GM23338 (cell line): ENCODE results near the gene KATNAL1. TPM values are rescaled to one million over a fixed set of nuclear protein-coding genes. Genes with fewer than 3 reads are reported as not detected.

Experiments used
- ATAC-seq: fragments of 200-7000 bp; cut with Tn5 transposase; 3 replicates; pipeline ENCODE4 v1.9.1; 2020
- DNase-seq: peaks from one replicate; pipeline ENCODE4 v3.0.0-alpha.2; 2015; ENCODE audit warnings: low spot score
- H2AFZ ChIP-seq: fragments of 200-600 bp; sonication (generic); 2 replicates; pipeline ENCODE4 v1.8.0; 2016; ENCODE audit warnings: antibody characterized with exemption, mild to moderate bottlenecking, moderate library complexity
- H3F3A ChIP-seq: fragments of 200-600 bp; sonication (generic); replicated peaks from 2 replicates; pipeline ENCODE4 v1.8.0; 2017; ENCODE audit warnings: antibody characterized with exemption, mixed run types, low read depth
- H3K27ac ChIP-seq: fragments of 200-600 bp; sonication (generic); 2 replicates; pipeline ENCODE4 v1.6.1; 2016; ENCODE audit warnings: low read depth
- H3K27me3 ChIP-seq: fragments of 200-600 bp; sonication (generic); 2 replicates; pipeline ENCODE4 v1.8.0; 2016; ENCODE audit warnings: mild to moderate bottlenecking, mixed run types, moderate library complexity; ENCODE audit not compliant: insufficient read depth
- H3K36me3 ChIP-seq: fragments of 200-600 bp; sonication (generic); 2 replicates; pipeline ENCODE4 v1.8.0; 2016; ENCODE audit warnings: mild to moderate bottlenecking; ENCODE audit not compliant: insufficient read depth
- H3K4me1 ChIP-seq: fragments of 200-600 bp; sonication (generic); 2 replicates; pipeline ENCODE4 v1.8.0; 2016; ENCODE audit warnings: mild to moderate bottlenecking, moderate library complexity; ENCODE audit not compliant: insufficient read depth
- H3K4me2 ChIP-seq: fragments of 200-600 bp; sonication (generic); 2 replicates; pipeline ENCODE4 v1.7.1; 2017; ENCODE audit warnings: mixed run types
- H3K4me3 ChIP-seq: fragments of 200-600 bp; sonication (generic); 2 replicates; pipeline ENCODE4 v1.6.1; 2016; ENCODE audit warnings: mixed run types
- H3K79me2 ChIP-seq: fragments of 200-600 bp; sonication (generic); replicated peaks from 2 replicates; pipeline ENCODE4 v1.8.0; 2017; ENCODE audit warnings: mild to moderate bottlenecking; ENCODE audit not compliant: insufficient read depth
- H3K9me2 ChIP-seq: fragments of 200-600 bp; sonication (generic); 2 replicates; pipeline ENCODE4 v1.8.0; 2017; ENCODE audit not compliant: insufficient read depth
- H4K20me1 ChIP-seq: fragments of 200-600 bp; sonication (generic); replicated peaks from 2 replicates; pipeline ENCODE4 v1.8.0; 2017; ENCODE audit warnings: mild to moderate bottlenecking; ENCODE audit not compliant: insufficient read depth
- H3K27ac Mint-ChIP-seq: 2 replicates; pipeline ENCODE4 v1.8.0; 2020; ENCODE audit warnings: inconsistent platforms, mild to moderate bottlenecking, moderate library complexity, mixed read lengths
- H3K27me3 Mint-ChIP-seq: 3 replicates; pipeline ENCODE4 v1.8.0; 2022; ENCODE audit warnings: low read depth, mild to moderate bottlenecking, moderate library complexity, mixed read lengths, inconsistent platforms; ENCODE audit not compliant: insufficient read depth, poor library complexity
- H3K36me3 Mint-ChIP-seq: 3 replicates; pipeline ENCODE4 v1.8.0; 2021; ENCODE audit warnings: low read depth, mild to moderate bottlenecking, inconsistent platforms, moderate library complexity, mixed read lengths
- H3K4me1 Mint-ChIP-seq: 3 replicates; pipeline ENCODE4 v1.8.0; 2020; ENCODE audit warnings: mild to moderate bottlenecking, inconsistent platforms, mixed read lengths
- H3K4me3 Mint-ChIP-seq: 3 replicates; pipeline ENCODE4 v1.8.0; 2021; ENCODE audit warnings: moderate library complexity, mild to moderate bottlenecking, inconsistent platforms, mixed read lengths
- H3K9me3 Mint-ChIP-seq: 3 replicates; pipeline ENCODE4 v1.8.0; 2020; ENCODE audit warnings: moderate library complexity, mild to moderate bottlenecking, inconsistent platforms, mixed read lengths
- CREB1 ChIP-seq: fragments of 250-450 bp; sonication (Bioruptor Pico); IDR thresholded peaks from 2 replicates; pipeline ENCODE4 v1.5.0; 2020; ENCODE audit warnings: low read depth, mild to moderate bottlenecking, moderate library complexity
- EZH2 ChIP-seq: fragments of 200-600 bp; sonication (generic); IDR thresholded peaks from one replicate; pipeline ENCODE4 v1.8.0; 2017; ENCODE audit warnings: antibody characterized with exemption, mild to moderate bottlenecking, low read depth; ENCODE audit not compliant: unreplicated experiment
- EZH2phosphoT487 ChIP-seq: fragments of 200-600 bp; sonication (generic); IDR thresholded peaks from one replicate; pipeline ENCODE4 v1.8.1; 2018; ENCODE audit warnings: antibody characterized with exemption; ENCODE audit not compliant: unreplicated experiment
- JUNB ChIP-seq: IDR thresholded peaks from one replicate; pipeline ENCODE4 v1.6.1; 2016; ENCODE audit warnings: antibody characterized with exemption; ENCODE audit not compliant: unreplicated experiment
- NANOG ChIP-seq: IDR thresholded peaks from 2 replicates; pipeline ENCODE4 v1.6.1; 2016; ENCODE audit warnings: antibody characterized with exemption, borderline replicate concordance
- POLR2AphosphoS5 ChIP-seq: IDR thresholded peaks from 2 replicates; pipeline ENCODE4 v1.6.1; 2016; ENCODE audit warnings: antibody characterized with exemption, low read depth
- STAT1 ChIP-seq: IDR thresholded peaks from one replicate; pipeline ENCODE4 v1.6.1; 2016; ENCODE audit warnings: antibody characterized with exemption; ENCODE audit not compliant: unreplicated experiment
- ZNF114 ChIP-seq: fragments of 250-450 bp; sonication (Bioruptor Pico); IDR thresholded peaks from 2 replicates; pipeline ENCODE4 v1.5.0; 2020; ENCODE audit warnings: mild to moderate bottlenecking, moderate library complexity
- ZNF331 ChIP-seq: fragments of 250-450 bp; sonication (Bioruptor Pico); IDR thresholded peaks from 2 replicates; pipeline ENCODE4 v1.5.0; 2020; ENCODE audit warnings: low read depth, mild to moderate bottlenecking, moderate library complexity
- polyA plus RNA-seq: library from polyadenylated mRNA; unstranded; fragments of >200 nt; fragmentation: Nextera tagmentation; extraction: Ambion mirVana; gene quantifications from 2 replicates; pipeline ENCODE4 v1.2.1, GENCODE V29; 2016
- total RNA-seq: library from RNA; depleted of rRNA; stranded (reverse); fragments of >200 nt; shearing (Covaris generic); gene quantifications from 2 replicates; pipeline ENCODE4 v1.2.3, GENCODE V29; 2014
- TF ChIP-seq, protein P1 (sequence below): IDR thresholded peaks from one replicate; pipeline ENCODE4 v1.6.1; 2018; ENCODE audit warnings: antibody characterized with exemption; ENCODE audit not compliant: unreplicated experiment
- TF ChIP-seq, protein P2 (sequence below), 2 experiments: fragments of 200-600 bp in 1 of 2; sonication (generic) in 1 of 2; conservative IDR thresholded peaks; 2 replicates each; pipeline versions ENCODE4 v1.5.1 to v1.6.1; 2016 to 2017; ENCODE audit warnings: antibody characterized with exemption in 2 of 2, low read depth in 2 of 2, mild to moderate bottlenecking in 2 of 2, moderate library complexity in 1 of 2

The KATNAL1 gene
- total and polyA plus RNA-seq, 2 experiments from 2014 or later: 6.1 to 11.5 TPM

DNA sequence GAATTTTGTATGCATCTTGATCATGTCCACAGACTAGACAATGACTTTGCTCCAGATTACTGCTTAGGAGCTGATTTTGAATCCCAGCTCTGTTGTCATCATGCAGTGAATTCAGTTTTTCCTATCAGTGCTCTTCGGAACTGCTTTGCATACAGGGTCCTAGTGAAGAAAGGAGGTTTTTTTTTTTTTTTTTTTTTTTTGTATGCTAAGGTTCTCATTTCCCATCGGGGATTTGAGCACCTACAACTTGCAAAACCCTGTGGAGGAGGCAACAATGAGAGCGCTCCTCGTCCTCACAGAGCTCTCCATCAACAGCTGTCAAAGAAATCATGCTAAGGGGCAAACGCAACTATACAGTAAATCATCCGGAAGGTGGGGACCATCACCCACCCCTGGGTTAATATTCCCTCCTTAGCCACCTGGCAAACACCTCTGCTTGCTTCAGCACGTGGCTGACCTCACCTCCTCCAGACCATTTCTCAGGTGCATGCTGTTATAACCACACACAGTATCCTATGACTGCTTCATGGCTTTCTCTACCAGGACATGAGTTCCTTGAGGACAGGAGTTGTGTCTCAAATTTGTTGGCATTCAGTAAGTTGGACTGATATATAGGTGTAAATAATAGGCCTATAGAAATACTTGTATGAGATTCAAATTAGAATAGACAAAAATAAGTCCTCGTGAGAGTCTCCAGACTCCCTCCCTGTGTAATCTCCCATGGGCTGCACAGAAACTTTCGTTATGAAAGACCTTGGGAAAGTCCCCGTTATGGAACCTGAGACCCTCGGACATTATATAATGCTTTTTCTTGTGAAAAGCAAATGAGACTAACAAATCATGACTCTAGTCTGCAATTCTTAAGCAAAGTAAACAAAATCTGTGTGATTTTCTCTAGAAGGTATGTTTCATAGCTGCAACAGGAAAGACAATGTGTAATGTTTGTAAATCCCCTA lies 113.8 kb downstream of the KATNAL1 start:
- DNase-seq: no peak

DNA sequence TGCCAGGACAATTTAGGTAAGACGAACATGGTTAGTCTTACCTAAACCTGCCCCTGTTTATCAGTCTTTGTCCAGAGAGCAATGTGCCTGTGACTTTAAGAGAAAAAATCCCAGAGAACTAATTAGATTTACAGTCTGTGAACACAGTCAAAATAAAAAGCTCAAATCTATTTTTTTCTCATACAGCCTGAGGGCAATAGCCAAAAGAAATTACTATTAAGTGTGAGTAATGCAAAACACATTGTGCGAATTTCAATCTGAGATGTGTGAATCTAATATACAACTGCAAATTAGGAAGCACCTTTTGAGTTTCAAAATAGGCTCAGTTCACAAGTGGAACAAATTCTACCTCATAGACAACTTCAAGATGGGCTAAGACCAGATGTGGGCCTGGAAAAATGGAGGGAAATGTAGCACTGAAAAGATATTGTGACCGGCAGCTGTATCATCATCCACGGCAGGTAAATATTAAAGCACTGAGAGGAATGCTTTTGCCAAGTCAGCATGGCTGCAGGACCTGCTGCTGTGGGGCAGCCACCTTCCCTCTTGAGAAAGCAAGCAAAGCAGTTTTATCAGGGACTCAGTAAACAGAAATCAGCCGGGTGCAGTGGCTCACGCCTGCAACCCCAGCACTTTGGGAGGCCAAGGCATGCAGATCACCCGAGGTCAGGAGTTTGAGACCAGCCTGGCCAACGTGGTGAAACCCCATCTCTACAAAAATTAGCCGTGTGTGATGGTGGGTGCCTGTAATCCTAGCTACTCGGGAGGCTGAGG lies 114.8 kb downstream of the KATNAL1 start:
- Histone ChIP-seq H4K20me1 (no peaks in the 10 kb centered on the region), H3K27ac (no peak overlapping the region), H3F3A (no peaks in the 10 kb centered on the region), H3K4me2 (no peak overlapping the region), H3K27me3 (no peaks in the 10 kb centered on the region), H3K79me2 (no peaks in the 10 kb centered on the region), H3K4me3 (no peak overlapping the region), H3K9me2 (no peaks in the 10 kb centered on the region), H2AFZ (no peak overlapping the region), H3K4me1 (no peaks in the 10 kb centered on the region; the same call in 1 of the 2 replicates), H3K36me3 (no peaks in the 10 kb centered on the region)
- Mint-ChIP-seq H3K4me1 (peaks cover 35% of the 10 kb centered on the region), H3K27ac (no peak overlapping the region), H3K9me3 (no peaks in the 10 kb centered on the region), H3K36me3 (no peaks in the 10 kb centered on the region), H3K27me3 (no peaks in the 10 kb centered on the region), H3K4me3 (no peak overlapping the region)
- DNase-seq (no peak), ATAC-seq (no peak)
- TF ChIP-seq POLR2AphosphoS5: no peak
- TF ChIP-seq, protein P1, sequence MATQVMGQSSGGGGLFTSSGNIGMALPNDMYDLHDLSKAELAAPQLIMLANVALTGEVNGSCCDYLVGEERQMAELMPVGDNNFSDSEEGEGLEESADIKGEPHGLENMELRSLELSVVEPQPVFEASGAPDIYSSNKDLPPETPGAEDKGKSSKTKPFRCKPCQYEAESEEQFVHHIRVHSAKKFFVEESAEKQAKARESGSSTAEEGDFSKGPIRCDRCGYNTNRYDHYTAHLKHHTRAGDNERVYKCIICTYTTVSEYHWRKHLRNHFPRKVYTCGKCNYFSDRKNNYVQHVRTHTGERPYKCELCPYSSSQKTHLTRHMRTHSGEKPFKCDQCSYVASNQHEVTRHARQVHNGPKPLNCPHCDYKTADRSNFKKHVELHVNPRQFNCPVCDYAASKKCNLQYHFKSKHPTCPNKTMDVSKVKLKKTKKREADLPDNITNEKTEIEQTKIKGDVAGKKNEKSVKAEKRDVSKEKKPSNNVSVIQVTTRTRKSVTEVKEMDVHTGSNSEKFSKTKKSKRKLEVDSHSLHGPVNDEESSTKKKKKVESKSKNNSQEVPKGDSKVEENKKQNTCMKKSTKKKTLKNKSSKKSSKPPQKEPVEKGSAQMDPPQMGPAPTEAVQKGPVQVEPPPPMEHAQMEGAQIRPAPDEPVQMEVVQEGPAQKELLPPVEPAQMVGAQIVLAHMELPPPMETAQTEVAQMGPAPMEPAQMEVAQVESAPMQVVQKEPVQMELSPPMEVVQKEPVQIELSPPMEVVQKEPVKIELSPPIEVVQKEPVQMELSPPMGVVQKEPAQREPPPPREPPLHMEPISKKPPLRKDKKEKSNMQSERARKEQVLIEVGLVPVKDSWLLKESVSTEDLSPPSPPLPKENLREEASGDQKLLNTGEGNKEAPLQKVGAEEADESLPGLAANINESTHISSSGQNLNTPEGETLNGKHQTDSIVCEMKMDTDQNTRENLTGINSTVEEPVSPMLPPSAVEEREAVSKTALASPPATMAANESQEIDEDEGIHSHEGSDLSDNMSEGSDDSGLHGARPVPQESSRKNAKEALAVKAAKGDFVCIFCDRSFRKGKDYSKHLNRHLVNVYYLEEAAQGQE: no peak
- TF ChIP-seq, protein P2, sequence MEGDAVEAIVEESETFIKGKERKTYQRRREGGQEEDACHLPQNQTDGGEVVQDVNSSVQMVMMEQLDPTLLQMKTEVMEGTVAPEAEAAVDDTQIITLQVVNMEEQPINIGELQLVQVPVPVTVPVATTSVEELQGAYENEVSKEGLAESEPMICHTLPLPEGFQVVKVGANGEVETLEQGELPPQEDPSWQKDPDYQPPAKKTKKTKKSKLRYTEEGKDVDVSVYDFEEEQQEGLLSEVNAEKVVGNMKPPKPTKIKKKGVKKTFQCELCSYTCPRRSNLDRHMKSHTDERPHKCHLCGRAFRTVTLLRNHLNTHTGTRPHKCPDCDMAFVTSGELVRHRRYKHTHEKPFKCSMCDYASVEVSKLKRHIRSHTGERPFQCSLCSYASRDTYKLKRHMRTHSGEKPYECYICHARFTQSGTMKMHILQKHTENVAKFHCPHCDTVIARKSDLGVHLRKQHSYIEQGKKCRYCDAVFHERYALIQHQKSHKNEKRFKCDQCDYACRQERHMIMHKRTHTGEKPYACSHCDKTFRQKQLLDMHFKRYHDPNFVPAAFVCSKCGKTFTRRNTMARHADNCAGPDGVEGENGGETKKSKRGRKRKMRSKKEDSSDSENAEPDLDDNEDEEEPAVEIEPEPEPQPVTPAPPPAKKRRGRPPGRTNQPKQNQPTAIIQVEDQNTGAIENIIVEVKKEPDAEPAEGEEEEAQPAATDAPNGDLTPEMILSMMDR (conservative IDR thresholded peaks at IDR 0.05; ENCODE audit: low read depth in 2 of 2): no peak
- TF ChIP-seq EZH2: no peak
- no peak for TF ChIP-seq ZNF114
- no peak for TF ChIP-seq EZH2phosphoT487

More for the DNA sequence above, 113.8 kb downstream of the KATNAL1 start:
- H3K79me2 ChIP-seq: no peaks in the 10 kb centered on the region
- no peak overlapping the region for H3K27ac ChIP-seq
- H3K4me1 ChIP-seq: no peaks in the 10 kb centered on the region; the same call in 1 of the 2 replicates
- H3K4me3 ChIP-seq: no peak overlapping the region
- no peaks in the 10 kb centered on the region for H4K20me1 ChIP-seq
- no peak overlapping the region for H3K4me3 Mint-ChIP-seq
- no peaks in the 10 kb centered on the region for H3K27me3 Mint-ChIP-seq
- H3K27me3 ChIP-seq: no peaks in the 10 kb centered on the region
- no peaks in the 10 kb centered on the region for H3K9me3 Mint-ChIP-seq
- no peak for ATAC-seq
- no peak overlapping the region for H3K4me2 ChIP-seq
- H3K4me1 Mint-ChIP-seq: peaks cover 39% of the 10 kb centered on the region
- no peaks in the 10 kb centered on the region for H3K36me3 ChIP-seq
- H3K27ac Mint-ChIP-seq: no peak overlapping the region
- H2AFZ ChIP-seq: no peak overlapping the region
- no peaks in the 10 kb centered on the region for H3K36me3 Mint-ChIP-seq
- no peaks in the 10 kb centered on the region for H3F3A ChIP-seq
- TF ChIP-seq JUNB: no peak
- no peak for TF ChIP-seq STAT1
- TF ChIP-seq ZNF114: no peak
- no peak for TF ChIP-seq NANOG
- TF ChIP-seq EZH2phosphoT487: no peak
- TF ChIP-seq EZH2: no peak
- no peak for TF ChIP-seq POLR2AphosphoS5
- TF ChIP-seq CREB1: no peak
- no peak for TF ChIP-seq ZNF331 (CRISPR knock-in tag)
- TF ChIP-seq, protein P1: no peak
- H3K9me2 ChIP-seq: no peaks in the 10 kb centered on the region
